Adrenal gland (tissue), 12 donors: ENCODE results near the gene RIPK3. TPM values are rescaled to one million over a fixed set of nuclear protein-coding genes. Genes with fewer than 3 reads are reported as not detected.

Experiments used
- DNase-seq, 7 donors: peaks; one replicate each; pipeline ENCODE4 v3.0.0-alpha.2; 2019 to 2020
- H3K27ac ChIP-seq, 5 donors: fragments of 200-600 bp; sonication (generic) in 4 of 5; 1 replicate in 3 of 5; 2 replicates in 2 of 5; pipeline versions ENCODE4 v1.5.1 to v1.8.0; 2016 to 2020; ENCODE audit warnings: mild to moderate bottlenecking in 1 of 5
- H3K27me3 ChIP-seq: fragments of 200-600 bp; 2 replicates; pipeline ENCODE4 v1.8.0; 2021
- H3K36me3 ChIP-seq, 2 donors: fragments of 200-600 bp; replicated peaks in 1 of 2; 1 replicate in 1 of 2; 2 replicates in 1 of 2; pipeline versions ENCODE4 v1.5.1 to v1.8.0; 2018 to 2022
- H3K4me1 ChIP-seq, 2 donors: fragments of 200-600 bp; replicated peaks in 1 of 2; 1 replicate in 1 of 2; 2 replicates in 1 of 2; pipeline versions ENCODE4 v1.5.1 to v1.8.0; 2018 to 2021
- H3K4me3 ChIP-seq, 4 donors: fragments of 200-600 bp; sonication (generic) in 3 of 4; one replicate each; pipeline ENCODE4 v1.5.1; 2016 to 2018
- H3K9me3 ChIP-seq, 3 donors: fragments of 200-600 bp; sonication (generic) in 1 of 3; replicated peaks in 1 of 3; 1 replicate in 2 of 3; 2 replicates in 1 of 3; pipeline versions ENCODE4 v1.5.1 to v1.8.0; 2016 to 2021
- CTCF ChIP-seq, 6 experiments: fragments of 450-650 bp in 4 of 6; fragments of 200-600 bp in 2 of 6; sonication (generic) in 1 of 6; IDR thresholded peaks; 1 replicate in 5 of 6; 2 replicates in 1 of 6; pipeline versions ENCODE4 v1.5.1 to v1.8.0; 2016 to 2021; ENCODE audit warnings: antibody characterized with exemption in 6 of 6, mild to moderate bottlenecking in 2 of 6, moderate library complexity in 1 of 6
- POLR2A ChIP-seq, 2 donors: fragments of 450-650 bp; IDR thresholded peaks; one replicate each; pipeline ENCODE4 v1.6.1; 2017; ENCODE audit warnings: antibody characterized with exemption in 2 of 2, mild to moderate bottlenecking in 2 of 2, moderate library complexity in 1 of 2
- WGBS, 4 donors: extraction: QIAGEN DNeasy Blood & Tissue Kit in 2 of 4; methylation state at CpG; one replicate each; pipeline versions ENCODE4 v1.1.5 to v1.1.7; 2013 to 2017; 5-methylcytosine and 5-hydroxymethylcytosine counted together
- intact Hi-C, 2 donors: fragments of 100-400 bp; cut with DNase I; formaldehyde crosslinking; loops; one replicate each; pipeline versions ENCODE4 v1.14.1 to v1.15.0; 2022 to 2023
- polyA plus RNA-seq, 3 donors: library from polyadenylated mRNA; stranded (reverse); fragments of 200-250 nt in 2 of 3; fragments of 350-450 nt in 1 of 3; fragmentation: Illumina TruSeq in 1 of 3; extraction: RNeasy Lipid Tissue Mini Kit (QIAGEN cat#74804) in 1 of 3; gene quantifications; one replicate each; pipeline ENCODE4 v1.2.3, GENCODE V29; 2013 to 2014
- total RNA-seq, 9 donors: library from RNA; depleted of rRNA in 4 of 9; stranded (reverse); fragments of >200 nt in 4 of 9; fragments of 120-200 nt in 1 of 9; fragmentation: NEBNext Ultra II Directional in 1 of 9; extraction: Animal tissue kit (Norgen Biotek cat#: 25700) in 1 of 9; gene quantifications; one replicate each; pipeline versions ENCODE4 v1.1.0 to v1.2.4, GENCODE V29; 2013 to 2023
- donor health status: healthy with polysubstance abuse.
- donor health status: Bipolar disorder and iron deficiency.
- donor health status: DM: yes; HTN: yes; CAD: no.
- donor health status: DM: no; HTN: no; CAD: no.
- donor health status: DM: no; HTN: no; CAD: no.
- donor health status: DM: yes; HTN: yes; CAD: no.

Gene RIPK3
- total and polyA plus RNA-seq, 12 donors, result 0.50 to 10.4 (median 3.8) TPM

DNA sequence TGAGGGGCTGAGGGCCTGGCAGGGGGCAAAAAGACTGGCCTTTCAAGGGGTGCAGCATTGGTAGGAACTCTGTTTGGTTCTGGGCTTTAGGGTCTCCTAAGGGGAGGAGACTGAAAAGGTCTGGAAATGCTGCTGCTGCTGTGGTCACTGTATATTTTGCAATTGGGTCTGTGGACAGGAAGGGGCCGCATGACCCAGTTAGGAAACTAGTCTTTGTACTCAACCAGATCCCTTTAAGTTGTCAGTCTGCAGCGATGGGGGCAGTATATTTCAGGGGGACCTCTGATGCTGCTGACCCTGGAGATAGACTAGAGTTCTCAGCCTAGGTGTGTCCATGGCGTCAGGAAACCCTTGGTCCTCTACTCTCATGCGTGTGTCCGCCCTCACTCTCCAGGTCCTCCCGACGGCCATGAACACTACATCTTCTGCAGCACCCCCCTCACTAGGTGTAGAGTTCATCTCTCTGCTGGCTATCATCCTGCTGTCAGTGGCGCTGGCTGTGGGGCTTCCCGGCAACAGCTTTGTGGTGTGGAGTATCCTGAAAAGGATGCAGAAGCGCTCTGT, 24.5 kb downstream of the RIPK3 start:
- Histone ChIP-seq H3K4me1 (peaks cover 12 to 40% of the 10 kb centered on the region in 2 donors), H3K36me3 (no peaks in the 10 kb centered on the region), H3K27ac (peak overlapping the region in 2 of 5 donors; percentile 68 to 92), H3K27me3 (no peaks in the 10 kb centered on the region), H3K4me3 (no peak overlapping the region), H3K9me3 (no peaks in the 10 kb centered on the region)
- intact Hi-C loops, result no loop called here
- no peak for DNase-seq
- TF ChIP-seq CTCF (IDR thresholded peaks at IDR 0.05) (no peak), POLR2A (IDR thresholded peaks at IDR 0.05) (no peak)
- WGBS, 4 donors, result 81 to 87% (median 84%) methylated on average over 9 to 10 of the region's 10 CpGs

DNA sequence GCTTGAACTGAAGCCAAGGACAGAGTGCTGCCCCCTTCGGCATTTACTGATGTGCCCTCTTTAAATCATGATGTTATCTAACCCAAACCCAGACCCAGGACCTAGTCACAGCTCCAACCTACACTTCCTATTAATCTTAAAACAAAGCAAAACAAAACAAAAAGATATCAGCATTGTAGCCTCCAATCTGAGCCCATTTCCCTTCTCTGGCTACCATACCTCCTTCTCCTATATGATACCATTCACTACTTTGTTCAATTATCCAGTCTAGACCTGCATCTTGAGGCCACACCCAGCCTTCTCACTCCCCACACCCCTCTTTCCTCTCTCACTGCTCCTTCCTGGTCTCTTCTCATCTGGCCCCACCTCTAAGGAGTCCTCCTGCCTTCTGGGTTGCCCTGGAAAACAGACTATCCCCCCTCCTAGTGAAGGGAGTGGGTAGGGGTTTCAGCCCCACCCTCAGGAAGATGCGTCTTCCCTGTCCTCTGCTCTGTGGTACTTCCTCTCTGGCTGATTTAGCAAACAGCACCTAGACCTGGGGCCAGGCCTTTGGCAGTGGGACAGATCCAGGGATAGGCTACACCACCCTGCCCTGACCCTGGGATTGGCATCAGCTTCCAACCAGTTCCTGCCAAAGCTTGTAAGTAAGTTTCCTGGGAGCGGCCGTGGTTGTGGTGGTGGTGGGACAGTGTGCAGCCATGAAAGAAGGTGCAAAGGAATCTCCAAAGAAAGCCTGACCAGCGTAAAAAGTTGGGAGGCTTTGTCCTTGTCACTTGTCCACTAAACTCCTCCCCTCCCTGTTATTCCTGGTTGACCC, 25.2 kb downstream of the RIPK3 start:
- H3K4me3 ChIP-seq, result no peak overlapping the region
- H3K27me3 ChIP-seq, result no peaks in the 10 kb centered on the region
- intact Hi-C loops, result no loop called here
- TF ChIP-seq POLR2A (IDR thresholded peaks at IDR 0.05) (no peak), CTCF (IDR thresholded peaks at IDR 0.05) (no peak)
- H3K27ac ChIP-seq, result peak overlapping the region in 3 of 5 donors; percentile 9 to 92 (median 68)
- peaks cover 19 to 48% of the 10 kb centered on the region in 2 donors for H3K4me1 ChIP-seq
- WGBS, 4 donors, result 46 to 68% (median 62%) methylated on average over 5 of the region's 5 CpGs
- H3K9me3 ChIP-seq, result no peaks in the 10 kb centered on the region
- H3K36me3 ChIP-seq, result no peaks in the 10 kb centered on the region
- no peak for DNase-seq

DNA sequence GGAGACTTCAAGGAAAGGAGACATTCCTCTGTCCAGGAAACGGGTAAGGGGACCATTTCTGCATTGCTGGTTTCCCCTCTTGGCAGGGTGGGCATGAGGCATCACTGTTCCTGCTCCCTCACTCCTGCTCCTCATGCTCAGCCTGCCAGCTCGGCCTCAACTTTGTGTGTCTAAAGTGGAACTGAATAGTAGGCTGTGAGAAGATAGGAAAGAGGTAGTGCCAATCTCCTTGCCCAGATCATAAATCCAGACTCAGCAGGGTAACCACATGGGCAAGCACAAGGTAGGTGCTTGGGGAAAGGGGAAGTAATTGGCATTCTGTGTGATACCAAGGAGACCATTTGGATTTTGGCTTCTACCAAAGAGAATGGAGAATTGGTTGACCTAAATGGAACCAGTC, 25.9 kb downstream of the RIPK3 start:
- intact Hi-C loops, result no loop called here
- H3K27ac ChIP-seq, result peak overlapping the region in 3 of 5 donors; percentile 9 to 92 (median 68)

More for the DNA sequence above, 25.9 kb downstream of the RIPK3 start:
- no peaks in the 10 kb centered on the region for H3K27me3 ChIP-seq
- H3K9me3 ChIP-seq, result no peaks in the 10 kb centered on the region
- 77 to 86% (median 81%) methylated on average over 2 of the region's 2 CpGs for WGBS, 4 donors
- no peak for DNase-seq
- TF ChIP-seq POLR2A (IDR thresholded peaks at IDR 0.05) (no peak), CTCF (IDR thresholded peaks at IDR 0.05) (no peak)
- no peaks in the 10 kb centered on the region for H3K36me3 ChIP-seq
- H3K4me3 ChIP-seq, result no peak overlapping the region
- H3K4me1 ChIP-seq, result peaks cover 20 to 54% of the 10 kb centered on the region in 2 donors
